Ishikawa (cell line): Measurements from ENCODE around the gene FMNL2.

Experiments used
- CEBPB ChIP-seq: IDR thresholded peaks from 2 replicates; pipeline ENCODE4 v1.6.1; 2012
- CREB1 ChIP-seq: IDR thresholded peaks from 2 replicates; pipeline ENCODE4 v1.6.1; 2012; ENCODE audit warnings: low read depth
- EGR1 ChIP-seq: IDR thresholded peaks from 2 replicates; pipeline ENCODE4 v1.6.1; 2012
- EP300 ChIP-seq: IDR thresholded peaks from 2 replicates; pipeline ENCODE4 v1.6.1; 2012; ENCODE audit warnings: borderline replicate concordance
- FOXM1 ChIP-seq: IDR thresholded peaks from 2 replicates; pipeline ENCODE4 v1.6.1; 2012; ENCODE audit warnings: low read depth, borderline replicate concordance
- MAX ChIP-seq: IDR thresholded peaks from 2 replicates; pipeline ENCODE4 v1.6.1; 2012
- NFIC ChIP-seq: IDR thresholded peaks from 2 replicates; pipeline ENCODE4 v1.6.1; 2012
- RAD21 ChIP-seq: IDR thresholded peaks from 2 replicates; pipeline ENCODE4 v1.6.1; 2012; ENCODE audit warnings: low read depth
- TAF1 ChIP-seq: IDR thresholded peaks from 2 replicates; pipeline ENCODE4 v1.6.1; 2012; ENCODE audit warnings: low read depth, mild to moderate bottlenecking
- TCF12 ChIP-seq: IDR thresholded peaks from 2 replicates; pipeline ENCODE4 v1.6.1; 2012; ENCODE audit warnings: low read depth
- TEAD4 ChIP-seq: IDR thresholded peaks from 2 replicates; pipeline ENCODE4 v1.6.1; 2012
- USF1 ChIP-seq: IDR thresholded peaks from 2 replicates; pipeline ENCODE4 v1.6.1; 2012
- YY1 ChIP-seq: IDR thresholded peaks from 2 replicates; pipeline ENCODE4 v1.6.1; 2012; ENCODE audit warnings: low read depth
- ZBTB7A ChIP-seq: IDR thresholded peaks from 2 replicates; pipeline ENCODE4 v1.6.1; 2012; ENCODE audit warnings: low read depth
- TF ChIP-seq, protein P1 (sequence below): IDR thresholded peaks from 2 replicates; pipeline ENCODE4 v1.6.1; 2012; ENCODE audit warnings: low read depth, mild to moderate bottlenecking

FMNL2 gene

GRCh38 chr2:152408254-152408653 is 73.3 kb downstream of the FMNL2 start:
- TF ChIP-seq MAX, result no peak
- TF ChIP-seq EGR1, result no peak
- TF ChIP-seq, protein P1, sequence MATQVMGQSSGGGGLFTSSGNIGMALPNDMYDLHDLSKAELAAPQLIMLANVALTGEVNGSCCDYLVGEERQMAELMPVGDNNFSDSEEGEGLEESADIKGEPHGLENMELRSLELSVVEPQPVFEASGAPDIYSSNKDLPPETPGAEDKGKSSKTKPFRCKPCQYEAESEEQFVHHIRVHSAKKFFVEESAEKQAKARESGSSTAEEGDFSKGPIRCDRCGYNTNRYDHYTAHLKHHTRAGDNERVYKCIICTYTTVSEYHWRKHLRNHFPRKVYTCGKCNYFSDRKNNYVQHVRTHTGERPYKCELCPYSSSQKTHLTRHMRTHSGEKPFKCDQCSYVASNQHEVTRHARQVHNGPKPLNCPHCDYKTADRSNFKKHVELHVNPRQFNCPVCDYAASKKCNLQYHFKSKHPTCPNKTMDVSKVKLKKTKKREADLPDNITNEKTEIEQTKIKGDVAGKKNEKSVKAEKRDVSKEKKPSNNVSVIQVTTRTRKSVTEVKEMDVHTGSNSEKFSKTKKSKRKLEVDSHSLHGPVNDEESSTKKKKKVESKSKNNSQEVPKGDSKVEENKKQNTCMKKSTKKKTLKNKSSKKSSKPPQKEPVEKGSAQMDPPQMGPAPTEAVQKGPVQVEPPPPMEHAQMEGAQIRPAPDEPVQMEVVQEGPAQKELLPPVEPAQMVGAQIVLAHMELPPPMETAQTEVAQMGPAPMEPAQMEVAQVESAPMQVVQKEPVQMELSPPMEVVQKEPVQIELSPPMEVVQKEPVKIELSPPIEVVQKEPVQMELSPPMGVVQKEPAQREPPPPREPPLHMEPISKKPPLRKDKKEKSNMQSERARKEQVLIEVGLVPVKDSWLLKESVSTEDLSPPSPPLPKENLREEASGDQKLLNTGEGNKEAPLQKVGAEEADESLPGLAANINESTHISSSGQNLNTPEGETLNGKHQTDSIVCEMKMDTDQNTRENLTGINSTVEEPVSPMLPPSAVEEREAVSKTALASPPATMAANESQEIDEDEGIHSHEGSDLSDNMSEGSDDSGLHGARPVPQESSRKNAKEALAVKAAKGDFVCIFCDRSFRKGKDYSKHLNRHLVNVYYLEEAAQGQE, result no peak
- TF ChIP-seq TEAD4, result no peak
- TF ChIP-seq YY1, result no peak
- no peak for TF ChIP-seq EP300
- no peak for TF ChIP-seq TCF12
- TF ChIP-seq ZBTB7A, result no peak
- no peak for TF ChIP-seq CEBPB
- TF ChIP-seq USF1, result no peak
- no peak for TF ChIP-seq CREB1
- TF ChIP-seq FOXM1, result no peak
- TF ChIP-seq NFIC, result no peak
- TF ChIP-seq RAD21, result no peak
- no peak for TF ChIP-seq TAF1

GRCh38 chr2:152409386-152410164 is 74.6 kb downstream of the FMNL2 start:
- TF ChIP-seq CEBPB, result 0 out of 2 replicates have a peak, but pooled peaks have one; percentile 12
- TF ChIP-seq NFIC, result no peak
- no peak for TF ChIP-seq CREB1

- TF ChIP-seq TEAD4 (no peak), USF1 (no peak), MAX (no peak)
Measured at GRCh38 chr2:152410165-152410597, 75.2 kb downstream of the FMNL2 start.

GRCh38 chr2:152411154-152411553 is 76.2 kb downstream of the FMNL2 start:
- TF ChIP-seq TEAD4 (no peak), MAX (no peak), EGR1 (no peak), FOXM1 (no peak), YY1 (no peak), TAF1 (no peak), NFIC (no peak), ZBTB7A (no peak), TCF12 (no peak), CEBPB (no peak), USF1 (no peak), RAD21 (no peak), EP300 (no peak)

DNA sequence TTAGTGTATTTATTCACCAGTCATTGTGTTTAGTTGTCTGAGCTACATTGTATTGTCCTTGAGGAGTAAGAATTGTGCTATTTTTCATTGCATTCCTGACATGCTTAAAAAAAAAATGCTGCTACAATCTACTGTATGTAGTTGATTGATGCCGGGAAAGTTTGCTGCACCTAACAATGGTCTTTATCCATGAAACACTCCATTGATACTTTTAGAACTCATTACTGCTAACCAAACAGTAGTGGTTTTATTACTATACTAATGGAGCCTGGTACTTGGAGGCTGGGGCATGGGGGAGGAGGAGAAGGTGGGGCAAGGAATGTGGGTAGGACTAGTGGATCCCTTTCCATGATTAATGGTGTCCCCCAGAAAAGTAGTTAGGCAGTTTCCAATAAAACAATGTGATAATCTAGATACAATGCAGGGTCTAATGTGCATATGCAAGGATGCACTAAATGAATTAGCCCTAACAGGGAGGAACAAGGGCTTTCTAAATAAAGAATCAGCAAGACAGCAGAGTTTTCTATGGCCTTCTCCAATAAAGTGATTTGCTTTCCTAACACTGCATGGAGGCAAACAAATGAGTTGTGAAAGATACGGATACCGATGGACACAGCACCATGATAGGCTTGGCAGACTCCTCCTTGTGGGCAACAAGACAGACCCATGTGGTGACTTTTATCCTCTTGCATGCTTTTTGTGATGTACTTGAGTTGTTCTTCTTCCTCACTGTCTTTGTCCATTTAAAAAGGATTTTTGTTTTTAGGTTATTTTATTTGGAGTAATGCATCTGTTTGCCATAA is 78.5 kb downstream of the FMNL2 start:
- no peak for TF ChIP-seq CREB1
- no peak for TF ChIP-seq TCF12
- no peak for TF ChIP-seq EP300
- no peak for TF ChIP-seq YY1
- TF ChIP-seq CEBPB, result no peak
- TF ChIP-seq, protein P1, result no peak
- TF ChIP-seq EGR1, result no peak
- no peak for TF ChIP-seq ZBTB7A
- TF ChIP-seq MAX, result no peak
- no peak for TF ChIP-seq FOXM1
- no peak for TF ChIP-seq TEAD4
- TF ChIP-seq USF1, result no peak
- TF ChIP-seq TAF1, result no peak
